Stimulated activated CD8-positive, alpha-beta memory T cell treated with anti-CD3 and anti-CD28 coated beads, Interleukin-4, amount 100 ng/mL, for 48 hours (primary cell): ENCODE data around the gene RPS16.

ENCODE experiments used
- DNase-seq: peaks from one replicate; pipeline ENCODE4 v3.0.0-alpha.2; 2020

Gene RPS16

GRCh38 chr19:39417463-39418181, 18.1 kb downstream of the RPS16 start:
- no peak for DNase-seq

DNA sequence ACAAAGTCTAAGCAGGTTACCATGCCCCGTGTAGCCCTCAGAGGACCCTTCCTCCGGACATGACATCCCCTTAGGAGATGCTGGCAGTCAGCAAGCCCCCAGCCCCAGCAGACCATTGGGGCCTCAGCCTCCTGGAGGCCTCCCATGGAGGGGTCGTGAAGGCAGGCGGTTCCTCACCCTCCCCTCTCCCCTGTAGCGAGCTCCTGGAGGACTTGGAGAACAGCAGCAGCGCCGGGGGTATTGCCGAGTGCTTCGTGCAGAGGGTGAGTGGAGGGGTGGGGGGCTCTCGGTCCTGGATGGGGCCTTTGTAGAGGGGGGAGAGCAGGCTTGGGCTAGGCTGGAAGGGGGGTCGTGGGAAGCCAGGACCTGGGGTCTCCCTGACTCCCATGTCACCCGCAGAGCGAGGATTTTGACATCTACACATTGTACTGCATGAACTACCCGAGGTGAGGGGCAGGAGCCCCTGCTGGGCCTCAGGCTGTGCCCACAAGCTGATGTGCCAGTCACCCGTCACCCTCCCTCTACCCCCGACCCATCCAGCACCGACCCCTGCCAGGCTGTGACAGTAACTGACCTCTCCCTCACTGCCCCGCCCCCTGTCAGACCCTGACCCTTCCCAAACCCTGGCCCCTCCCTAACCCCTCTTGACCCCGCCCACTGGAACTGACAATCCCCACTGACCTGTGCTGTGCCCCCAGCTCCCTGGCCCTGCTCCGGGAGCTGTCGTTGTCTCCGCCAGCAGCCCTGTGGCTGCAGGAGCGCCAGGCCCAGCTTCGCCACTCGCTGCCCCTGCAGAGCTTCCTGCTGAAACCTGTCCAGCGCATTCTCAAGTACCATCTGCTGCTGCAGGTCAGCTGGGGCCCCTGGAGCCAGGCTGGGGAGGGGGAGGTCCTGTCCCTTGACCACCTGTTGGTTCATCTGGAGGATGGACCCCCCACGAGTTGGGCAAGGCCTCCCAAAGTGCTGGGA, 19.3 kb downstream of the RPS16 start:
- DNase-seq: no peak

DNA sequence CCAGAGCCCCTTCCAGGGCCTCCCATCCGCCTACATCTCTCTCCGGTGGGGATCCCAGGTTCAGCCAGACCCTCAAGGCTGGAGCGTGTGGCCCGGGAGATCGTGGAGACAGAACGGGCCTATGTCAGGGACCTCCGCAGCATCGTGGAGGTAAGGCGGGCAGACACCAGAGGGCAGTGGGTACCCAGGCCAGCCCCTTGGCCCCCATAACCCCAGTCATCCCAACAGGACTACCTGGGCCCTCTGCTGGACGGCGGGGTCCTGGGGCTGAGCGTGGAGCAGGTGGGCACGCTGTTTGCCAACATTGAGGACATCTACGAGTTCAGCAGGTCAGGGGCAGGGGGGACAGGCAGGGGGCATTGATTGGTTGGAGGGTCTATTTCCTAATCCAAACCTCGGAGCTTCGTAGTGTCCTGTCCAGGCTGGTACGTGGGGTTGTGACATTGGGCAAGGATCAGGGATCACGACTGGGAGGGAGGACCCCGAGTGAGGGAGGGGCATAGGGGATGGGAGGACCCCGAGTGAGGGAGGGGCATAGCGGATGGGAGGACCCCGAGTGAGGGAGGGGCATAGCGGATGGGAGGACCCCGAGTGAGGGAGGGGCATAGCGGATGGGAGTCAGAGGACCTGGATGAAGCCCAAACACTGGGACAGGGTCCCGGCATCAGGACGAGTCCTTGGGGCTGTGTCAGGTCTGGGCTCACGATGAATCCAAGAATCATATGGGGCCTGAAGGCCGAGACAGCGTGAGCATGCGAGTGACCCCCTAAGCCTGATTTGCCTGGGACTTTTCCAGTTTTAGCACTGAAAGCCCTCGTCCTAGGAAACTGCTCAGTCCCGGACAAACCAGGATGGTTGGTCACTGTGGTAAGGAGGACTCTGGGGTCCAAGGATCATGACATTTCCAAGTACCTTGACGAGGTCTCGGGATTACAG, 20.4 kb downstream of the RPS16 start:
- no peak for DNase-seq

DNA sequence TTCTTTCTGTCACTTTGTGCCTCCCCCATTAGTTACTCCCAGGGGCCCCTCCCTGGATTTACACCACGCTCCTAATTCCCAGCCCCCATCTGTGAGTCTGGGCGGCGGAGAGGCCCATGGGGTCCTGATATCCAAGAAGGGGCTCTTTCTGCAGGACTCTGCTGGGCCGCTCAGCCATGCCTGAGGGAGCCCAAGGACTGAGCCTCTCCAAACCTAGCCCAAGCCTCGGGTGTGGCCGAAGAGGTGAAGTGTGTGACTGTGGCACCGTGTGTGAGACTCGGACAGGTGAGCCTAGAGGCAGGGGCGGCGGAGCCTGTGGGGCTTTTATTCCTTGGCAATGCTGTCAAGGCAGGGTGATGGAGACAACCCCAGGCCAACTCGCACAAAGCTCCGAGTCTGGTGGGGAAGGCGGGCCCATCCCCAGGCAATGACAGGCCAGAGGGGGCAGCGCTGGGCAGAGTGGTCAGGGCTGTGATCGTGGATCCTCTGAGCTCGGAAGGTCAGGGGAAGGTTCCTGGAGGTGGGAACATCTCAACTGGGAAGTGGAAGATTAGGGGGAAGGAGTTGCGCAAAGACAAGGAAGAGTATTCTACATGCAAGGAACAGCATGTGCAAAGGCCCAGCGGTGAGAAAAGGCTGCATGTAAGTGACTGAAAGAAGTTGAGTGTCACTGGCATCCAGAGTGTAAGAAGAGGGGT, 21.7 kb downstream of the RPS16 start:
- no peak for DNase-seq

- DNase-seq: no peak
Measured at GRCh38 chr19:39413272-39413910, 22.4 kb downstream of the RPS16 start.

DNA sequence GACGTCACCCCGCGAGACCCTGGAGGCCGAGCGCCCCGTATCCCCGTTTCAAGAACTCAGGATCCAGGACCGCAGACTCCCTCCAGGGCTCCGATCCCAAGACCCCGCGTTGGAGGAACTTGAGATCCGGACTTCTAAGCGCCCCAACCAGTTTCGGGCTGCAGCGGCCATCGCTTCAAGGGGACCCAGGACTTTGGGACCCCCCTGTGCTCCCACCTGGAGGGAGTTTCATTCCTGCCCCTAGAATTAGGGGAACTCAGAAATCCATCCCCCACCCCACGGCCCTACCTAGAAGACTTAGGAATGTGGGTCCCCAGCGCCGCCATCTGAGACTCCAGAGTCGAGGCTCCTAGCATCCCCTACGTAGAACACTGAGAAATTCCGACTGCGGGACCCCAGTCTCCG, 22.9 kb downstream of the RPS16 start:
- no peak for DNase-seq

DNA sequence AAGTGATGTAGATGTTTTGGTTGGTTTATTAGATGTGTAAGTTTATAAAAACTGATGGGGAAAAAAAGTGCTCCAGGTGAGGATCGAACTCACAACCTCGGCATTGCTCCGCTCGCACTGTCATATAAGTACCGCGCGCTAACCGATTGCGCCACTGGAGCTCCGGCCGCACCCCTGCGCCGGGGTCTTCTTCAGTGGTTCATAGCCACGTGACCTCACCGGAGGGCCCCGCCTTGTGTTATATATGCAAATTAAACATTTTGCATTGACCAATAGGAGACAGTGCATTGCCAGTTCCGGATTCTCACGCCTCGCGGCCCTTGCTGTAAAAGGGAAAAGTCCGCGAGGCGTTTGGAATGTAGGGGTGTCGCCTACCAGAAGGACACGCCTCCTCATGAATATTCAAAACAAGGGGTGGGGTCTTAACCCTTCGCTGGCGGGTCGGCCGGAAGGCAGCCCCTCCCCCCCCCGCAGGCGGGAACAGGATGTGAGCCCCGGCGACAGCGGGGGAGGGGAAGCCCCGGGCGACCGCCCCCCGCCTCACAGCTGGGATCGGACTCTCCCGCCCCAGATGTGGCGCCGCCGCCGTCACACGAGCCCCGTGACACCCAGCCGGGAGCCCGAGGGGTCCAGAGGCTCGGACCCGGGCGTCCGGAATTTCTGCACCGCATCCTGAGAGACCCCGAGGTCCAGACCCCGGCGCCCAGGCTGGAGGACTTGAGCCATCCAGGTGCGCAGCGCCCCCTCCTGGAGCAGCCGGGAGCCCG, 23.5 kb downstream of the RPS16 start, which contains the start of gene PLEKHG2:
Gene PLEKHG2, plus strand, starts transcription at position 570 of the 767 bp plus-strand sequence. CDS start 1,418 bp downstream, outside the sequence.
- peak; percentile 99 for DNase-seq

- peak; percentile 95 for DNase-seq
Measured at GRCh38 chr19:39411832-39412099, 24.0 kb downstream of the RPS16 start.

DNA sequence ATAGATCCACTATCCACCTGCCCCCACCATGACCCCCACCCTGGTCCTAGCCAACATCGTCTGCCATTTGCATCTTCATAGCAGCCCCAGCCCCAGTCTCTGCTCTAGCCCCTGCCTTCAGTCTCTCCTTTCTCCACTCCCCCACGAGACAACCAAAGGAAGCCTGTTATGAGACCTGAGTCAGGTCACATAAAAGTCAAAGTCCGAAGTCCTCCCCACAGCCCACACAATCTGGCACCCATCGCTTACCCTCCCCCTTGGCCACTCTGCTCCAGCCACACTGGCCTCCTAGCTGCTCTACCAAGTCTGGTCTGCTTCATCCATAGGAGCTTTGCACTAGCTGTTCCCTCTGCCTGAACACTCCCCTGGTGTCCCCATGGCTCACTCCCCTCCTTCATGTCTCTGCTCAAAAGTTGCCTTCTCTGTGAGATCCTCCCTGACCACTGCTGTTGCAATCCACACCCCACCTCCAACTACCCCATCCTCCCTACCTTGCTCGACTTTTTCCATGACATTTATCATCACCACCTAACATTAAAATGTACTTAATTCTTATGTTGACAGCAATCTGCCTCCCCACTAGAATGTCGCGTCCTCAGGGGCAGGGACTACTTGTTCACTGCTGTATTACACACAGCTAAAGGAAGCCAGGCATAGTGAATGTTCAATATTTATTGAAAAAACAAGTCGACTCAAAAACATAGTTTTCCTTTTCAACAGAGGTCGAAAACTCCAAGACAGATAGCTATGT, 24.5 kb downstream of the RPS16 start:
- no peak for DNase-seq

DNA sequence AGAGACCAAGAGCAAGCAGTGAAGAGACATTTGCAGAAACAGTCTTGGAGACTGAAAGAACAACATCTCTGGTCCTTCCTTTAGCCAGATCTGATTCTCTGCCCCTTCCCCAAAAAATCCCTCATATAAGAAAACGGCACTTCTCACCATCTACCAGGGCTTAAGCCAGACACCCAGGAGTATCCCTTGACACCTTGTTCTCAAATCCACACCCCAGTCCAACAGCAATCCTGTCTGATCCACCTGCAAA, 25.0 kb downstream of the RPS16 start:
- no peak for DNase-seq

- peak; percentile 76 for DNase-seq
Measured at GRCh38 chr19:39410017-39410830, 25.5 kb downstream of the RPS16 start.

- DNase-seq: peak; percentile 91
Measured at GRCh38 chr19:39409208-39410016, 26.3 kb downstream of the RPS16 start.

GRCh38 chr19:39408392-39409207, 27.1 kb downstream of the RPS16 start:
- DNase-seq: peak; percentile 56

DNA sequence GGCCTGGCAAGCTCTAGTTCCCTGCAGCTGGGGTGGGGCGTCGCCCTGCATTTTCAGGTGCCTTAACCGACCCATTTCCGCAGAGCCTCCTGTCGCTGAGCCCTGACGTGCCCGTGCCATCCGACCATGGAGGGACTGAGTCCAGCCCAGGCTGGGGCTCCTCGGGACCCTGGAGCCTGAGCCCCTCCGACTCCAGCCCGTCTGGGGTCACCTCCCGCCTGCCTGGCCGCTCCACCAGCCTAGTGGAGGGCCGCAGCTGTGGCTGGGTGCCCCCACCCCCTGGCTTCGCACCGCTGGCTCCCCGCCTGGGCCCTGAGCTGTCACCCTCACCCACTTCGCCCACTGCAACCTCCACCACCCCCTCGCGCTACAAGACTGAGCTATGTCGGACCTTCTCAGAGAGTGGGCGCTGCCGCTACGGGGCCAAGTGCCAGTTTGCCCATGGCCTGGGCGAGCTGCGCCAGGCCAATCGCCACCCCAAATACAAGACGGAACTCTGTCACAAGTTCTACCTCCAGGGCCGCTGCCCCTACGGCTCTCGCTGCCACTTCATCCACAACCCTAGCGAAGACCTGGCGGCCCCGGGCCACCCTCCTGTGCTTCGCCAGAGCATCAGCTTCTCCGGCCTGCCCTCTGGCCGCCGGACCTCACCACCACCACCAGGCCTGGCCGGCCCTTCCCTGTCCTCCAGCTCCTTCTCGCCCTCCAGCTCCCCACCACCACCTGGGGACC, 27.9 kb downstream of the RPS16 start:
- DNase-seq: peak; percentile 73

DNA sequence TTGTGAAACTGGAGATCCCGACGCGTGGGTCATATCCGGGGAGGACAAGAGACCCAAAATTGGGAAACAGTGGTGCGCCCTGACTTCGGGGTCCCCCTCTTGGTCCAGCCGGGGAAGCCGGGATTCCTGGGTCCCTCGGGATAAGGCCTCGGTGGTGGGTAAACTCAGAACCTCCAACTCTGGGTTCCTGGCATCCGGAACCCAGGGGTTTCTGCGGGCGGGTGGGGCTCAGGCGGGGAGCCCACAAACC, 28.4 kb downstream of the RPS16 start:
- DNase-seq: no peak

GRCh38 chr19:39406656-39407409, 28.9 kb downstream of the RPS16 start, which contains the start of gene ZFP36:
TSS of gene ZFP36 (plus strand) at chr19:39406847. CDS start at chr19:39406905, 58 bp downstream.
- DNase-seq: peak; percentile 92
